Lung (tissue), 12 donors: ENCODE results near the gene INPP4A. TPM values are rescaled to one million over a fixed set of nuclear protein-coding genes. Genes with fewer than 3 reads are reported as not detected.

Source experiments
- ATAC-seq: fragments of 200-7000 bp; cut with Tn5 transposase; one replicate; pipeline ENCODE4 v1.9.1; 2020; ENCODE audit warnings: moderate number of reproducible peaks; ENCODE audit not compliant: insufficient read depth, low FRiP score
- DNase-seq, 3 donors: peaks; one replicate each; pipeline ENCODE4 v3.0.0-alpha.2; 2013 to 2017
- H3K27ac ChIP-seq, 2 donors: one replicate each; pipeline ENCODE4 v1.5.1; 2013; ENCODE audit warnings: mild to moderate bottlenecking in 2 of 2, moderate library complexity in 2 of 2, control low read depth in 1 of 2, inconsistent platforms in 1 of 2, low read depth in 1 of 2, low read length in 1 of 2
- H3K27me3 ChIP-seq, 3 donors: one replicate each; pipeline ENCODE4 v1.5.1; 2013; ENCODE audit warnings: low read length in 2 of 3; ENCODE audit not compliant: control insufficient read depth in 3 of 3, insufficient read depth in 3 of 3
- H3K36me3 ChIP-seq, 4 donors: one replicate each; pipeline ENCODE4 v1.5.1; 2013; ENCODE audit warnings: low read length in 4 of 4, mild to moderate bottlenecking in 1 of 4, moderate library complexity in 1 of 4; ENCODE audit not compliant: control insufficient read depth in 4 of 4, insufficient read depth in 4 of 4
- H3K4me1 ChIP-seq, 5 donors: one replicate each; pipeline ENCODE4 v1.5.1; 2013; ENCODE audit warnings: low read length in 5 of 5, mild to moderate bottlenecking in 2 of 5, moderate library complexity in 1 of 5; ENCODE audit not compliant: control insufficient read depth in 5 of 5, insufficient read depth in 5 of 5
- H3K4me3 ChIP-seq: one replicate; pipeline ENCODE4 v1.5.1; 2013; ENCODE audit warnings: mild to moderate bottlenecking, control low read depth, moderate library complexity
- H3K9ac ChIP-seq, 2 donors: one replicate each; pipeline ENCODE4 v1.5.1; 2013; ENCODE audit warnings: low read length in 2 of 2, control low read depth in 1 of 2; ENCODE audit not compliant: insufficient read depth in 1 of 2
- H3K9me3 ChIP-seq, 4 donors: one replicate each; pipeline ENCODE4 v1.5.1; 2013; ENCODE audit warnings: low read length in 3 of 4, mild to moderate bottlenecking in 1 of 4, moderate library complexity in 1 of 4; ENCODE audit not compliant: control insufficient read depth in 4 of 4, insufficient read depth in 3 of 4
- WGBS, 2 donors: extraction: QIAGEN DNeasy Blood & Tissue Kit; methylation state at CpG; one replicate each; pipeline ENCODE4 v1.1.7; 2013; 5-methylcytosine and 5-hydroxymethylcytosine counted together
- polyA plus RNA-seq, 2 donors: library from polyadenylated mRNA; stranded (reverse); fragments of 200-250 nt; gene quantifications; one replicate each; pipeline ENCODE4 v1.2.1, GENCODE V29; 2013
- total RNA-seq, 2 donors: library from RNA; depleted of rRNA in 1 of 2; stranded (reverse); fragments of >200 nt in 1 of 2; gene quantifications; one replicate each; pipeline ENCODE4 v1.2.1, GENCODE V29; 2014 to 2021
- TF ChIP-seq, protein P1 (sequence below): IDR thresholded peaks from 2 replicates; pipeline ENCODE4 v1.5.1; 2012; ENCODE audit warnings: mild to moderate bottlenecking; ENCODE audit errors: control extremely low read depth, extremely low read depth
- donor health status: control.
- donor health status: control.
- donor health status: Bipolar disorder and iron deficiency.
- donor health status: healthy.
- donor health status: DM: yes; HTN: yes; CAD: no.

The INPP4A gene
- total and polyA plus RNA-seq, 4 donors = 8.0 to 43.3 (median 19.8) TPM

DNA sequence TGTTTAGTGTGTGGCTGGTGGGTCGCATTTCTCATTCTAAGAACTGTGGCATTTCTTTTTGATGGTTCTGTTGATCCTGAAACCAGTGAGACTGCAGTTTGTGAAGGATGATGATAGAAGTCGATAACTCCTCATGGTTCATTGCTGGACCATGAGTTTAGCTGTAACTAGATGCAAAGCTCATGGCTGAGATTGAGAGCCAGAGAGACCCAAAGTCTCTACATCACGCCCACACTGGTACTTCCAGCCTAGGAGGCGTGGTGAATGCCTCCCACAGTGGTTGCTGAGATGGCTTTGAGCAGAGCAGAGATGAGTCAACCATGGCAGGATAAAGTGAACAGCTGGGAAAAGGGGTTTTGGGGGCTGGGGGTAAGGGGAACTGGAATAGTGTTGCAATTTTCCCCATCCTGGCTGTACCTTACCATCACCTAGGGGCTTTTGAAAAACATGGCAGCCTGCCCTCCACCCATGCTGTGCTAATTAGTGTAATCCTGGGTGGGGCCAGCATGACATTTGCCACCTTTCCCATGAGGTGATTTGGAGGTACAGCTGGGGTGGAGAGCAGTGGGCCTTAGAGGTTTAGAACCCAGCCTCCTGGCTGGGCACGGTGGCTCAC lies 24.1 kb downstream of the INPP4A start:
- Histone ChIP-seq H3K4me1 (peaks cover 0 to 45% (median 12%) of the 10 kb centered on the region in 5 donors), H3K27ac (no peak overlapping the region), H3K36me3 (no peaks in the 10 kb centered on the region), H3K9ac (no peak overlapping the region), H3K9me3 (no peaks in the 10 kb centered on the region), H3K4me3 (no peak overlapping the region), H3K27me3 (no peaks in the 10 kb centered on the region)
- ATAC-seq (no peak), DNase-seq (no peak)
- WGBS, 2 donors = 88 to 92% methylated on average over 5 of the region's 5 CpGs
- TF ChIP-seq, protein P1, sequence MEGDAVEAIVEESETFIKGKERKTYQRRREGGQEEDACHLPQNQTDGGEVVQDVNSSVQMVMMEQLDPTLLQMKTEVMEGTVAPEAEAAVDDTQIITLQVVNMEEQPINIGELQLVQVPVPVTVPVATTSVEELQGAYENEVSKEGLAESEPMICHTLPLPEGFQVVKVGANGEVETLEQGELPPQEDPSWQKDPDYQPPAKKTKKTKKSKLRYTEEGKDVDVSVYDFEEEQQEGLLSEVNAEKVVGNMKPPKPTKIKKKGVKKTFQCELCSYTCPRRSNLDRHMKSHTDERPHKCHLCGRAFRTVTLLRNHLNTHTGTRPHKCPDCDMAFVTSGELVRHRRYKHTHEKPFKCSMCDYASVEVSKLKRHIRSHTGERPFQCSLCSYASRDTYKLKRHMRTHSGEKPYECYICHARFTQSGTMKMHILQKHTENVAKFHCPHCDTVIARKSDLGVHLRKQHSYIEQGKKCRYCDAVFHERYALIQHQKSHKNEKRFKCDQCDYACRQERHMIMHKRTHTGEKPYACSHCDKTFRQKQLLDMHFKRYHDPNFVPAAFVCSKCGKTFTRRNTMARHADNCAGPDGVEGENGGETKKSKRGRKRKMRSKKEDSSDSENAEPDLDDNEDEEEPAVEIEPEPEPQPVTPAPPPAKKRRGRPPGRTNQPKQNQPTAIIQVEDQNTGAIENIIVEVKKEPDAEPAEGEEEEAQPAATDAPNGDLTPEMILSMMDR = no peak

DNA sequence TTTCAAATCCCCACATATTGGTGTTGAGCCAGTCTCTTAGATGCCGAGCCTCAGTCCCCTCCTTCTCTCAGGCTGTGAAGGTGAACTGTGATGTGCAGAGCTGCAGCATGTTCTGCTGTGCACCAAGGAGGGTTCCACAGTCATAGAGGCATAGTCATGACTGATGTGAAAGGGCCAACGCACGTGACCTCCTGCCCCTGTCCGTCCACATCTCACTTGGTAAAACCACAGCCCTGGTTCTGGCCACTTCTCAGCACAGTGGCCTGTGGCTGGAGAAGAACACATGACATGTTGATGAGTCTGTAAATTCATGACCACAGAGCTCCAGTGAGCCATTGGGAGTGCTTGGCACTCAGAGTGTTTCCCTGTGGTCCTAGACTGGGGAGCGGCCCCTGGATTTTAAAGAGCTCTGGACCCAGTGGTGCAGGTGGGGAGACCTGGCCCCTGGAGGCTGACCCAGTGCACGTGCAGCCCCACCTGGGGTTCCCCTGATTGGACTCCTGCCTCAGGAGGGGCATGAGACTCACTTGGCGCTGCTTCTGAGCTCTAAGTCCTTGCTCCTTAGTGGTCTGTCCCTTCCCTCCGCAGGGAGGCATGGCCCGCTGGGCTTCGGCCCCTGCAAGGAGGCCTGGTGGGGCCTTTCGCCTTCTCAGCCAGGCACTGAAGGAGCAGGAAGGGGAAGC lies 25.3 kb downstream of the INPP4A start:
- no peaks in the 10 kb centered on the region for H3K27me3 ChIP-seq
- no peaks in the 10 kb centered on the region for H3K9me3 ChIP-seq
- ATAC-seq = no peak
- WGBS, 2 donors = 93% methylated on average over 11 of the region's 11 CpGs
- H3K4me3 ChIP-seq = no peak overlapping the region
- TF ChIP-seq, protein P1 = no peak
- peaks cover 0 to 42% (median 12%) of the 10 kb centered on the region in 5 donors for H3K4me1 ChIP-seq
- no peak overlapping the region for H3K27ac ChIP-seq
- no peaks in the 10 kb centered on the region for H3K36me3 ChIP-seq
- no peak overlapping the region for H3K9ac ChIP-seq
- no peak for DNase-seq

DNA sequence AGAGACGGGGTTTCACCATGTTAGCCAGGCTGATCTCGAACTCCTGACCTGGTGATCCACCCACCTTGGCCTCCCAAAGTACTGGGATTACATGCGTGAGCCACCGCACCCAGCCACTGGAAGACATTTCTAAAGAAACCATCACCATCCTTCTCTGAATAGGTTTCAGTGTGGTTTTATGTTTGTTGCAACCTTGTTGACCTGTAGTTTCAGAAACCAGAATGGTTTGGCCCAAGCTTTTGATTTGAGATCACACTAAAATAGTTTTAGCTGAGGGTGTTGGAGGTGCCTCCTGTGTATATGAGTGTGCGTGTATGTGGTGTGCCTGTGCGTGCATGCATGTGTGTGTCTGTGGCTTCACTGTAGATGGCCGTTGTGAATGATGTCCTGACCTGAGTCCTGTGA lies 26.2 kb downstream of the INPP4A start:
- ATAC-seq = no peak
- no peaks in the 10 kb centered on the region for H3K27me3 ChIP-seq
- DNase-seq = no peak
- TF ChIP-seq, protein P1 = no peak
- H3K9ac ChIP-seq = no peak overlapping the region
- H3K27ac ChIP-seq = no peak overlapping the region
- no peaks in the 10 kb centered on the region for H3K36me3 ChIP-seq
- H3K4me3 ChIP-seq = no peak overlapping the region
- peaks cover 0 to 36% (median 7%) of the 10 kb centered on the region in 5 donors for H3K4me1 ChIP-seq
- WGBS, 2 donors = 91 to 94% methylated on average over 7 of the region's 7 CpGs
- no peaks in the 10 kb centered on the region for H3K9me3 ChIP-seq
